ENCODE data around the gene NUP160.

Gene NUP160

GRCh38 chr11:47731475-47731874, 116.7 kb downstream of the NUP160 start:
- ChIA-PET CTCF (interaction anchor here (1.1 kb wide), 1 partner anchor 9 kb away, joined by 3 read pairs; no protein-coding TSS in a partner anchor), POLR2A (no interaction called here)
- Histone ChIP-seq H3K36me3 (ENCODE audit: control insufficient read depth in 4 of 4, insufficient read depth in 4 of 4, low read length in 3 of 4) (peaks cover 35 to 94% (median 60%) of the 10 kb centered on the region in 4 experiments), H3K9me3 (ENCODE audit: control extremely low read depth in 1 of 5, control insufficient read depth in 4 of 5, insufficient read depth in 2 of 5, low read depth in 1 of 5, low read length in 4 of 5) (no peaks in the 10 kb centered on the region), H3K4me3 (ENCODE audit: control insufficient read depth in 1 of 7, extremely low read depth in 1 of 7, insufficient read depth in 4 of 7, low read depth in 2 of 7, low read length in 6 of 7) (no peak overlapping the region), H3K27ac (ENCODE audit: insufficient read depth in 1 of 2, low read depth in 1 of 2, low read length in 2 of 2, poor library complexity in 1 of 2, severe bottlenecking in 2 of 2) (no peak overlapping the region), H3K4me1 (ENCODE audit: control extremely low read depth in 1 of 4, control insufficient read depth in 4 of 4, insufficient read depth in 4 of 4, low read length in 3 of 4) (no peaks in the 10 kb centered on the region), H3K27me3 (replicated peaks in 2 of 5; ENCODE audit: control insufficient read depth in 4 of 5, insufficient read depth in 5 of 5, low read length in 4 of 5) (no peaks in the 10 kb centered on the region)
- 94% methylated on average over 6 of the region's 6 CpGs for WGBS (ENCODE audit: insufficient coverage)
- no peak for DNase-seq

Measured in common myeloid progenitor, CD34-positive (primary cell).